Spleen (tissue), 11 donors: Measurements from ENCODE around the gene PRAF2. TPM values are rescaled to one million over a fixed set of nuclear protein-coding genes. Genes with fewer than 3 reads are reported as not detected.

Experiments
- DNase-seq: peaks from one replicate; pipeline ENCODE4 v3.0.0-alpha.2; 2020
- H3K27ac ChIP-seq, 8 donors: fragments of 200-600 bp; sonication (generic) in 7 of 8; 1 replicate in 4 of 8; 2 replicates in 4 of 8; pipeline versions ENCODE4 v1.5.0 to v1.8.0; 2016 to 2021; ENCODE audit warnings: inconsistent platforms in 4 of 8, mild to moderate bottlenecking in 4 of 8, moderate library complexity in 1 of 8
- H3K27me3 ChIP-seq, 7 donors: fragments of 200-600 bp; sonication (generic) in 6 of 7; replicated peaks in 1 of 7; 1 replicate in 4 of 7; 2 replicates in 3 of 7; pipeline versions ENCODE4 v1.5.0 to v1.8.0; 2016 to 2021; ENCODE audit warnings: inconsistent platforms in 3 of 7, mild to moderate bottlenecking in 1 of 7
- H3K36me3 ChIP-seq, 6 donors: fragments of 200-600 bp; sonication (generic) in 5 of 6; 1 replicate in 4 of 6; 2 replicates in 2 of 6; pipeline versions ENCODE4 v1.5.0 to v1.8.0; 2016 to 2021; ENCODE audit warnings: inconsistent platforms in 2 of 6
- H3K4me1 ChIP-seq, 6 donors: fragments of 200-600 bp; sonication (generic) in 5 of 6; 1 replicate in 3 of 6; 2 replicates in 3 of 6; pipeline versions ENCODE4 v1.5.0 to v1.8.0; 2016 to 2021; ENCODE audit warnings: inconsistent platforms in 3 of 6
- H3K4me3 ChIP-seq, 8 donors: fragments of 200-600 bp; sonication (generic) in 7 of 8; 1 replicate in 4 of 8; 2 replicates in 4 of 8; pipeline versions ENCODE4 v1.5.0 to v1.8.0; 2016 to 2021; ENCODE audit warnings: inconsistent platforms in 4 of 8, mild to moderate bottlenecking in 4 of 8, moderate library complexity in 2 of 8
- H3K9me3 ChIP-seq, 8 donors: fragments of 200-600 bp; sonication (generic) in 7 of 8; 1 replicate in 4 of 8; 2 replicates in 4 of 8; pipeline versions ENCODE4 v1.5.0 to v1.8.0; 2016 to 2021; ENCODE audit warnings: inconsistent platforms in 4 of 8
- POLR2A ChIP-seq, 3 donors: fragments of 450-650 bp; IDR thresholded peaks; one replicate each; pipeline ENCODE4 v1.5.1; 2017; ENCODE audit warnings: antibody characterized with exemption in 3 of 3, mild to moderate bottlenecking in 1 of 3
- POLR2AphosphoS5 ChIP-seq, 3 donors: sonication (generic); formaldehyde crosslinking; IDR thresholded peaks; one replicate each; pipeline ENCODE4 v1.5.1; 2017; ENCODE audit warnings: antibody characterized with exemption in 3 of 3
- WGBS, 5 donors: extraction: QIAGEN DNeasy Blood & Tissue Kit in 3 of 5; methylation state at CpG; one replicate each; pipeline versions ENCODE4 v1.1.5 to v1.1.7; 2013 to 2018; 5-methylcytosine and 5-hydroxymethylcytosine counted together
- intact Hi-C: fragments of 100-400 bp; cut with DNase I; formaldehyde crosslinking; loops from one replicate; pipeline ENCODE4 v1.15.0; 2023; ENCODE audit warnings: low total_unique reads
- polyA plus RNA-seq, 3 donors: library from polyadenylated mRNA; stranded (reverse); fragments of 200-250 nt; gene quantifications; one replicate each; pipeline ENCODE4 v1.2.1, GENCODE V29; 2013
- total RNA-seq, 7 donors: library from RNA; depleted of rRNA in 3 of 7; stranded (reverse); fragments of >200 nt in 3 of 7; fragmentation: NEBNext Ultra II Directional in 4 of 7; extraction: Animal tissue kit (Norgen Biotek cat#: 25700) in 4 of 7; gene quantifications; one replicate each; pipeline versions ENCODE4 v1.1.0 to v1.2.1, GENCODE V29; 2016 to 2021
- TF ChIP-seq, protein P1 (sequence below), 11 experiments: fragments of 200-600 bp in 7 of 11; fragments of 450-650 bp in 4 of 11; sonication (generic) in 4 of 11; IDR thresholded peaks in 8 of 11; conservative IDR thresholded peaks in 3 of 11; 1 replicate in 7 of 11; 2 replicates in 4 of 11; pipeline versions ENCODE4 v1.4.0 to v1.8.0; 2016 to 2021; ENCODE audit warnings: antibody characterized with exemption in 11 of 11, inconsistent platforms in 4 of 11, mild to moderate bottlenecking in 1 of 11
- donor health status: healthy with polysubstance abuse.
- donor health status: DM: no; HTN: no; CAD: no; lungs with moderate emphysema.
- donor health status: DM: no; HTN: no; CAD: no.
- donor health status: Bipolar disorder and iron deficiency.
- donor health status: healthy.
- donor health status: DM: no; HTN: no; CAD: no.
- donor health status: DM: yes; HTN: yes; CAD: no.

Gene PRAF2
- total and polyA plus RNA-seq, 10 donors, result 15.4 to 23.7 (median 18.3) TPM

DNA sequence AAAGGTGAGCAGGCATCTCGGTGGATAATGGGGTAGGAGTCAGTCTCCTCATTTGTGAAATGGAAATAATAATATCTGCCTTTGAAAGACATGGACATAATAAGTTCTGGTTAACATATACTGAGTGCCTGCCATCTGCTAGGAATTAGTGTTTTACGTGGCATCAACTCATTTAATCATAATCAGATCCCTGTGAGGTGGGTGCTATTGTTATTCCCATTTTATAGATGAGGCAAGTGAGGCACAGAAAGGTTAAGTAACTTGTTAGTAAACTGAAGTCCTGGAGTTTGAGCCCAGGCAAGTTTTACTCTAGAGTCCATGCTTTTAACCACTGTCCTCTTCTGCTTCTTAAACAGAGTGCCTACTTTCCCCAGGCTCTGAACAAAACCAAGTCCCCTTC, 7.5 kb downstream of the PRAF2 start:
- intact Hi-C loops, result no loop called here
- 80 to 97% (median 94%) methylated on average over 2 of the region's 2 CpGs for WGBS, 5 donors
- Histone ChIP-seq H3K27me3 (no peaks in the 10 kb centered on the region), H3K9me3 (no peaks in the 10 kb centered on the region), H3K4me3 (no peak overlapping the region), H3K27ac (no peak overlapping the region), H3K36me3 (peaks cover 0 to 53% (median 0%) of the 10 kb centered on the region in 6 donors), H3K4me1 (no peaks in the 10 kb centered on the region)
- no peak for DNase-seq
- TF ChIP-seq, protein P1, sequence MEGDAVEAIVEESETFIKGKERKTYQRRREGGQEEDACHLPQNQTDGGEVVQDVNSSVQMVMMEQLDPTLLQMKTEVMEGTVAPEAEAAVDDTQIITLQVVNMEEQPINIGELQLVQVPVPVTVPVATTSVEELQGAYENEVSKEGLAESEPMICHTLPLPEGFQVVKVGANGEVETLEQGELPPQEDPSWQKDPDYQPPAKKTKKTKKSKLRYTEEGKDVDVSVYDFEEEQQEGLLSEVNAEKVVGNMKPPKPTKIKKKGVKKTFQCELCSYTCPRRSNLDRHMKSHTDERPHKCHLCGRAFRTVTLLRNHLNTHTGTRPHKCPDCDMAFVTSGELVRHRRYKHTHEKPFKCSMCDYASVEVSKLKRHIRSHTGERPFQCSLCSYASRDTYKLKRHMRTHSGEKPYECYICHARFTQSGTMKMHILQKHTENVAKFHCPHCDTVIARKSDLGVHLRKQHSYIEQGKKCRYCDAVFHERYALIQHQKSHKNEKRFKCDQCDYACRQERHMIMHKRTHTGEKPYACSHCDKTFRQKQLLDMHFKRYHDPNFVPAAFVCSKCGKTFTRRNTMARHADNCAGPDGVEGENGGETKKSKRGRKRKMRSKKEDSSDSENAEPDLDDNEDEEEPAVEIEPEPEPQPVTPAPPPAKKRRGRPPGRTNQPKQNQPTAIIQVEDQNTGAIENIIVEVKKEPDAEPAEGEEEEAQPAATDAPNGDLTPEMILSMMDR (IDR thresholded peaks at IDR 0.05 in 8 of 11, conservative IDR thresholded peaks at IDR 0.05 in 3 of 11), result no peak
- no peak for TF ChIP-seq POLR2A (IDR thresholded peaks at IDR 0.05)

GRCh38 chrX:49064735-49065134, 9.1 kb downstream of the PRAF2 start:
- H3K4me1 ChIP-seq, result no peaks in the 10 kb centered on the region
- peaks cover 0 to 53% (median 0%) of the 10 kb centered on the region in 6 donors for H3K36me3 ChIP-seq
- 87 to 98% (median 92%) methylated on average over 6 to 8 of the region's 8 CpGs for WGBS, 5 donors
- intact Hi-C loops, result no loop called here
- H3K9me3 ChIP-seq, result no peaks in the 10 kb centered on the region
- H3K4me3 ChIP-seq, result no peak overlapping the region
- no peak overlapping the region for H3K27ac ChIP-seq
- DNase-seq, result no peak
- TF ChIP-seq, protein P1 (IDR thresholded peaks at IDR 0.05 in 8 of 11, conservative IDR thresholded peaks at IDR 0.05 in 3 of 11), result no peak
- no peak for TF ChIP-seq POLR2AphosphoS5 (IDR thresholded peaks at IDR 0.05)
- no peak for TF ChIP-seq POLR2A (IDR thresholded peaks at IDR 0.05)
- no peaks in the 10 kb centered on the region for H3K27me3 ChIP-seq

- 89 to 100% (median 95%) methylated on average over 2 to 20 of the region's 20 CpGs; no CpG with 5 or more reads in 1 of the 5 donors for WGBS, 5 donors
- DNase-seq, result no peak
- TF ChIP-seq POLR2A (IDR thresholded peaks at IDR 0.05), result no peak
- TF ChIP-seq, protein P1 (IDR thresholded peaks at IDR 0.05 in 8 of 11, conservative IDR thresholded peaks at IDR 0.05 in 3 of 11), result no peak
- no peak for TF ChIP-seq POLR2AphosphoS5 (IDR thresholded peaks at IDR 0.05)
- Histone ChIP-seq H3K9me3 (no peaks in the 10 kb centered on the region), H3K4me1 (no peaks in the 10 kb centered on the region), H3K4me3 (no peak overlapping the region), H3K27me3 (no peaks in the 10 kb centered on the region), H3K27ac (no peak overlapping the region), H3K36me3 (peaks cover 0 to 53% (median 0%) of the 10 kb centered on the region in 6 donors)
- intact Hi-C loops, result no loop called here
These were observed 9.5 kb downstream of the PRAF2 start for GRCh38 chrX:49064303-49064702.

DNA sequence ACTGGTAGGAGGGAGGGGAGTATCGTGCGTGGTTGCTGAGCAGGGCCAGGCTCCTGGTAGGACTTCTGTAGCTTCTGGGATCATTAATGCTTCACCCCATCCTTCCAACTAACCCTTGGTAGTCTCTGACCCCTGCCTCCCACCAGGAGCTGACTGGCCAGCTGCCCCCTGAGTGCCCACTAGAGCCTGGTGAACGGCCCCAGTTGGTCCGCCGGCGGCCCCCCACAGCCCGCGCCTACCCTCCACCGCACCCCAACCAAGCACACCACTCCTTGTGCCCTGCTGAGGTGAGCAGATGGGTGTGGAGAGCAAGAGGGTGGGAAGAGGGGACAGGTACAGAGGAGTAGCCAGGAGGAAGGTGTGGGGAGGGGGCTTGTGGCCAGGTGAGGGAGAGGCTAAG, 10.1 kb downstream of the PRAF2 start:
- Histone ChIP-seq H3K4me1 (no peaks in the 10 kb centered on the region), H3K4me3 (no peak overlapping the region), H3K36me3 (peaks cover 0 to 53% (median 0%) of the 10 kb centered on the region in 6 donors), H3K27ac (no peak overlapping the region), H3K27me3 (no peaks in the 10 kb centered on the region), H3K9me3 (no peaks in the 10 kb centered on the region)
- no peak for TF ChIP-seq POLR2A (IDR thresholded peaks at IDR 0.05)
- no peak for TF ChIP-seq POLR2AphosphoS5 (IDR thresholded peaks at IDR 0.05)
- TF ChIP-seq, protein P1 (IDR thresholded peaks at IDR 0.05 in 8 of 11, conservative IDR thresholded peaks at IDR 0.05 in 3 of 11), result no peak
- intact Hi-C loops, result no loop called here
- WGBS, 5 donors, result 90 to 96% (median 95%) methylated on average over 7 to 9 of the region's 9 CpGs; no CpG with 5 or more reads in 1 of the 5 donors
- DNase-seq, result no peak
